Neural progenitor cell (in vitro differentiated cells): Measurements from ENCODE around the gene BHLHA15. TPM values are rescaled to one million over a fixed set of nuclear protein-coding genes. Genes with fewer than 3 reads are reported as not detected.

Experiments
- DNase-seq: peaks from one replicate; pipeline ENCODE4 v3.0.0-alpha.2; 2016; ENCODE audit warnings: low spot score
- H2AFZ ChIP-seq: fragments of 200-600 bp; sonication (generic); replicated peaks from 2 replicates; pipeline ENCODE4 v1.6.1; 2016; ENCODE audit warnings: antibody characterized with exemption
- H3F3A ChIP-seq: fragments of 200-600 bp; sonication (generic); 2 replicates; pipeline ENCODE4 v1.6.1; 2016; ENCODE audit warnings: antibody characterized with exemption, low read depth
- H3K27ac ChIP-seq: fragments of 200-600 bp; sonication (generic); 2 replicates; pipeline ENCODE4 v1.5.1; 2016; ENCODE audit warnings: mild to moderate bottlenecking
- H3K27me3 ChIP-seq: fragments of 200-600 bp; sonication (generic); 2 replicates; pipeline ENCODE4 v1.6.1; 2016; ENCODE audit warnings: mild to moderate bottlenecking, moderate library complexity
- H3K36me3 ChIP-seq: fragments of 200-600 bp; sonication (generic); 2 replicates; pipeline ENCODE4 v1.5.1; 2016
- H3K4me1 ChIP-seq: fragments of 200-600 bp; sonication (generic); 2 replicates; pipeline ENCODE4 v1.6.1; 2016; ENCODE audit warnings: mixed run types
- H3K4me2 ChIP-seq: fragments of 200-600 bp; sonication (generic); 2 replicates; pipeline ENCODE4 v1.6.1; 2016
- H3K4me3 ChIP-seq: fragments of 200-600 bp; sonication (generic); 2 replicates; pipeline ENCODE4 v1.5.1; 2016
- H3K79me2 ChIP-seq: fragments of 200-600 bp; sonication (generic); 2 replicates; pipeline ENCODE4 v1.6.1; 2016; ENCODE audit warnings: low read depth
- H3K9ac ChIP-seq: fragments of 200-600 bp; sonication (generic); 2 replicates; pipeline ENCODE4 v1.6.1; 2016
- H3K9me3 ChIP-seq: fragments of 200-600 bp; sonication (generic); 2 replicates; pipeline ENCODE4 v1.5.1; 2016; ENCODE audit warnings: low read depth
- H4K20me1 ChIP-seq: fragments of 200-600 bp; sonication (generic); 2 replicates; pipeline ENCODE4 v1.6.1; 2016; ENCODE audit warnings: low read depth
- H3K27ac Mint-ChIP-seq: 3 replicates; pipeline ENCODE4 v1.8.0; 2021; ENCODE audit warnings: mixed read lengths
- H3K27me3 Mint-ChIP-seq: 2 replicates; pipeline ENCODE4 v1.8.0; 2022; ENCODE audit warnings: low read depth, mild to moderate bottlenecking, inconsistent platforms, moderate library complexity, mixed read lengths; ENCODE audit not compliant: insufficient read depth
- H3K36me3 Mint-ChIP-seq: 3 replicates; pipeline ENCODE4 v1.8.0; 2021; ENCODE audit warnings: mixed read lengths
- H3K4me1 Mint-ChIP-seq: 3 replicates; pipeline ENCODE4 v1.8.0; 2021; ENCODE audit warnings: mixed read lengths
- H3K4me3 Mint-ChIP-seq: 3 replicates; pipeline ENCODE4 v1.8.0; 2021; ENCODE audit warnings: mild to moderate bottlenecking, moderate library complexity, mixed read lengths
- H3K9me3 Mint-ChIP-seq: 3 replicates; pipeline ENCODE4 v1.8.0; 2020; ENCODE audit warnings: mixed read lengths
- CTCF ChIP-seq: fragments of 200-600 bp; sonication (generic); IDR thresholded peaks from 2 replicates; pipeline ENCODE4 v1.5.1; 2017; ENCODE audit warnings: antibody characterized with exemption, mild to moderate bottlenecking
- EZH2 ChIP-seq: fragments of 200-600 bp; sonication (generic); IDR thresholded peaks from 2 replicates; pipeline ENCODE4 v1.6.1; 2017; ENCODE audit warnings: antibody characterized with exemption, mild to moderate bottlenecking, moderate library complexity
- EZH2phosphoT487 ChIP-seq: fragments of 200-600 bp; sonication (generic); IDR thresholded peaks from 2 replicates; pipeline ENCODE4 v1.6.1; 2017; ENCODE audit warnings: antibody characterized with exemption
- total RNA-seq: library from RNA; depleted of rRNA; stranded (reverse); fragments of >200 nt; gene quantifications from 2 replicates; pipeline ENCODE4 v1.2.3, GENCODE V29; 2015; ENCODE audit warnings: low replicate concordance

Gene BHLHA15
- total RNA-seq, 1 donor from 2014 or later = 0.69 TPM

- H3K4me3 ChIP-seq = no peak overlapping the region
- no peak overlapping the region for H3K4me2 ChIP-seq
- Mint-ChIP-seq H3K36me3 (peaks cover 5% of the 10 kb centered on the region), H3K27ac (no peak overlapping the region), H3K9me3 (no peaks in the 10 kb centered on the region), H3K4me3 (no peak overlapping the region), H3K4me1 (no peaks in the 10 kb centered on the region), H3K27me3 (peaks cover 2% of the 10 kb centered on the region)
- no peak overlapping the region for H3K9ac ChIP-seq
- no peak overlapping the region for H2AFZ ChIP-seq
- H3K79me2 ChIP-seq = no peaks in the 10 kb centered on the region
- no peaks in the 10 kb centered on the region for H3F3A ChIP-seq
- no peak for TF ChIP-seq CTCF
- no peak for TF ChIP-seq EZH2phosphoT487
- no peak for TF ChIP-seq EZH2
- no peaks in the 10 kb centered on the region for H3K36me3 ChIP-seq
- DNase-seq = no peak
- H3K4me1 ChIP-seq = peaks cover 1% of the 10 kb centered on the region
- H3K9me3 ChIP-seq = no peaks in the 10 kb centered on the region
- no peak overlapping the region for H3K27ac ChIP-seq
- H4K20me1 ChIP-seq = no peaks in the 10 kb centered on the region
- H3K27me3 ChIP-seq = no peaks in the 10 kb centered on the region
Measured at GRCh38 chr7:98236355-98237185, 25.3 kb downstream of the BHLHA15 start.

GRCh38 chr7:98238076-98238475 is 26.8 kb downstream of the BHLHA15 start:
- Histone ChIP-seq H3K27ac (no peak overlapping the region), H3K9me3 (no peaks in the 10 kb centered on the region), H3F3A (no peaks in the 10 kb centered on the region), H3K79me2 (no peaks in the 10 kb centered on the region), H3K27me3 (no peaks in the 10 kb centered on the region), H3K36me3 (no peaks in the 10 kb centered on the region), H3K4me1 (peaks cover 6% of the 10 kb centered on the region), H2AFZ (no peak overlapping the region), H3K4me2 (no peak overlapping the region), H3K4me3 (no peak overlapping the region), H4K20me1 (no peaks in the 10 kb centered on the region), H3K9ac (no peak overlapping the region)
- no peaks in the 10 kb centered on the region for H3K9me3 Mint-ChIP-seq
- no peak overlapping the region for H3K4me3 Mint-ChIP-seq
- TF ChIP-seq EZH2phosphoT487 (no peak), CTCF (no peak), EZH2 (no peak)
- no peaks in the 10 kb centered on the region for H3K4me1 Mint-ChIP-seq
- peaks cover 5% of the 10 kb centered on the region for H3K36me3 Mint-ChIP-seq
- no peak overlapping the region for H3K27ac Mint-ChIP-seq
- peaks cover 2% of the 10 kb centered on the region for H3K27me3 Mint-ChIP-seq
- no peak for DNase-seq

- Mint-ChIP-seq H3K4me3 (no peak overlapping the region), H3K4me1 (no peaks in the 10 kb centered on the region), H3K27me3 (peaks cover 2% of the 10 kb centered on the region), H3K36me3 (peaks cover 4% of the 10 kb centered on the region), H3K27ac (peak overlapping the region; percentile 60), H3K9me3 (no peaks in the 10 kb centered on the region)
- H3K27me3 ChIP-seq = no peaks in the 10 kb centered on the region
- H3K9ac ChIP-seq = no peak overlapping the region
- no peak overlapping the region for H2AFZ ChIP-seq
- no peaks in the 10 kb centered on the region for H3K9me3 ChIP-seq
- H3F3A ChIP-seq = no peaks in the 10 kb centered on the region
- DNase-seq = no peak
- peaks cover 6% of the 10 kb centered on the region for H3K4me1 ChIP-seq
- no peak for TF ChIP-seq CTCF
- no peak for TF ChIP-seq EZH2phosphoT487
- H3K36me3 ChIP-seq = no peaks in the 10 kb centered on the region
- no peak overlapping the region for H3K27ac ChIP-seq
- H3K4me3 ChIP-seq = no peak overlapping the region
- H3K79me2 ChIP-seq = no peaks in the 10 kb centered on the region
- no peaks in the 10 kb centered on the region for H4K20me1 ChIP-seq
- H3K4me2 ChIP-seq = no peak overlapping the region
Measured at GRCh38 chr7:98238976-98239375, 27.7 kb downstream of the BHLHA15 start.
